ENCODE data around the gene ERBB4.

ERBB4 gene

DNA sequence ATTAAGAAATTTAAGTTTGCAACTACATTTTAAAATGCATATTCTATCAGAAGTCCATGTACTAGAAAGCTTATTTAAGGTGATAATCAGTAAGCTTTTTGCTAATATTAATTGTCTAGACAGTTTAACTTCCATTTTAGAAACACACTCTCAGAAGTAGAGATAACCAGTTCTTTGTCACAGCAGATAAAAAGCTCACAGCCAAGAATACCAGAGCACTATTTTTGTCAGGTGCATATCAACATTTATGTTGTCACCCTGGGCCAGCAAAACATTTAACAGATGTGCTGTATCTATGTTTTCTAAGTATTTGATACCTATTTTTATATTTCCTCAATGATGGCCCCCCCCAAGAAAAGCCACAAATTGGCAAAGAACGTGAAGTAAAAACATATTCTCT is 192.6 kb downstream of the ERBB4 start:
- no peak for DNase-seq (ENCODE audit: extremely low read depth, low read depth)
- no peak for TF ChIP-seq CTCF (IDR thresholded peaks at IDR 0.05; ENCODE audit: low read depth, low read length)

- DNase-seq (ENCODE audit: extremely low read depth, low read depth): no peak
These were observed 194.5 kb downstream of the ERBB4 start for GRCh38 chr2:212344131-212344530.

GRCh38 chr2:212343167-212343566 is 195.4 kb downstream of the ERBB4 start:
- no peak for TF ChIP-seq CTCF (IDR thresholded peaks at IDR 0.05; ENCODE audit: low read depth, low read length)
- no peak for DNase-seq (ENCODE audit: extremely low read depth, low read depth)

More at GRCh38 chr2:212344131-212344530, 194.5 kb downstream of the ERBB4 start:
- no peak for TF ChIP-seq CTCF (IDR thresholded peaks at IDR 0.05; ENCODE audit: low read depth, low read length)

DNA sequence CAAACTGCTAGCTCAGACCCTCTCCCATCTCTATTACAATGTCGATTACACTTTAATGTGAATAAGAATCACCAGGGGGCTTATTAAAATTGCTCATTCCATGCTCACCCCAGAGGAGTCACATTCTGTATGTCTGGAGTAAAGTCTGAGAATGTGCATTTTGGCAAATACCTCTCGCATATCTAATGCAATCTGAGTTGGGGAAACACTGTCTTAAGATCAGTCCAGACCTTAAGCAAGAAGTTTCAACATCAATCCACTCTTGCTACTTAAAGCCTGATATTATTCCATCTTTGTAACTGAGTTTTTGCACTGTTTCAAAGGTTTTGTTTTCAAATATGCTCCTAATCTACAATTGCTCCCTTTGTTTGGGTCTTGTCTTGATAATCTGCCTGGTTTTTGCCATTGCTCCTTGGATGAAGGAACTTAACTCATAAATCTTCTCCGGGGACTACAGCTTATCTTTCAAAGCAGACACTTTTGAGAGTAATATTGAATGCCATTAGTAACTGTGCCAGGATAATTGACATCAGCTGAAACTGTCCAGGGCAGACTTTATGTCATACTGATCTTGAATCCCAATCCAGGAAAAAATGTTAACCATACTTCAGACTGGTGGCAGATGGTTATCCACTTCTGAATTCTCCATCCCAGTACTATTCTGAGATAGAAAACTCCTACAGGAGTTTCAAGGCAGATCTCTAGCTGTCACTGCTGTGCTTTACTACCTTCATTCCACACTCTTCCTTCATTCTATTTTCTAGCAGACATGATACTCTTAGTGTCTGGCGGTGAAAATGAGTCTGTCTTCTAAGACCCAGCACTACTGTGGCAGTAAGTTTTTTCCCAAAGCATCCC is 200.9 kb downstream of the ERBB4 start:
- no peak for DNase-seq (ENCODE audit: extremely low read depth, low read depth)
- no peak for TF ChIP-seq CTCF (IDR thresholded peaks at IDR 0.05; ENCODE audit: low read depth, low read length)

GRCh38 chr2:212337036-212337435 is 201.6 kb downstream of the ERBB4 start:
- DNase-seq (ENCODE audit: extremely low read depth, low read depth): no peak
- TF ChIP-seq CTCF (IDR thresholded peaks at IDR 0.05; ENCODE audit: low read depth, low read length): no peak

- DNase-seq (ENCODE audit: extremely low read depth, low read depth): no peak
- no peak for TF ChIP-seq CTCF (IDR thresholded peaks at IDR 0.05; ENCODE audit: low read depth, low read length)
These were observed 208.3 kb downstream of the ERBB4 start for GRCh38 chr2:212330263-212330662.

DNA sequence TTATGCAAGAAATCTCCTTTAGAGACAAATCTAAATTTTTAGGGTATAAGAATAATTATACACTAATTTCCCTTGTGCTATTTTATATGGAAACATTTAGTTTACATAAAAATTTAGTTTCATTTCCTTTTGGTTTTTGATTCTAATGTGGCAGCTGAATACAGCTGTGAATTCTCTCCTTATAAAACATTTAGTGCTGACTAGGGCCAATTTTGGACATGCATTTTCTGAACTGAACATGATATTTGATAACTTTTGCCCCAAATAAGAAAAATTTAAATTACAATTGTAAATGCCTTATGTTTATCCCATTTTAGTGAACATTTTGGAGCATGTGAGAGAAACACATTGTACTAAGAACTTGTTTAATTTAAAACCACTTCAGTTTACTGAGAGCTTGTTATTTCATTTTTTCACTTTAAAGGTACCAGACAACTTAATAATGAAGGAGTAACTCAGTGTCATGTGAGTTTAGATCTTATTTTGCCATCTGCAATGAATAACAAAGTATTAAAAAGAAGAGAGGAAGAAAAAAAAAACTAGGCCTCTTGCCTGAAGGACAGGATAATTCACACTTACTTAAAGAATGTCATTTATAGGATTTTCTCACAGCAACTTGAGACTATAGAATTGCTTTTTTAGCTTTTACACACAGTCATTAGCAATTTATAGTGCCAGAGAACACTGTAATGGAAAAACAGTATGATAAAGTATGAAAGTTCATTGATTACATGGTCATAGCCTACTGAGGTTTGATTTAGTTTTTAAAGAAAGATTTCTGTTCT is 209.7 kb downstream of the ERBB4 start:
- no peak for TF ChIP-seq CTCF (IDR thresholded peaks at IDR 0.05; ENCODE audit: low read depth, low read length)

More for the DNA sequence above, 209.7 kb downstream of the ERBB4 start:
- DNase-seq (ENCODE audit: extremely low read depth, low read depth): no peak

All from AG09319 (cell line).